SW480 (cell line): Measurements from ENCODE around the gene ACVRL1.

Experiments used
- DNase-seq: peaks from one replicate; pipeline ENCODE4 v3.0.0-alpha.2; 2016; ENCODE audit warnings: low spot score

ACVRL1 gene

DNA sequence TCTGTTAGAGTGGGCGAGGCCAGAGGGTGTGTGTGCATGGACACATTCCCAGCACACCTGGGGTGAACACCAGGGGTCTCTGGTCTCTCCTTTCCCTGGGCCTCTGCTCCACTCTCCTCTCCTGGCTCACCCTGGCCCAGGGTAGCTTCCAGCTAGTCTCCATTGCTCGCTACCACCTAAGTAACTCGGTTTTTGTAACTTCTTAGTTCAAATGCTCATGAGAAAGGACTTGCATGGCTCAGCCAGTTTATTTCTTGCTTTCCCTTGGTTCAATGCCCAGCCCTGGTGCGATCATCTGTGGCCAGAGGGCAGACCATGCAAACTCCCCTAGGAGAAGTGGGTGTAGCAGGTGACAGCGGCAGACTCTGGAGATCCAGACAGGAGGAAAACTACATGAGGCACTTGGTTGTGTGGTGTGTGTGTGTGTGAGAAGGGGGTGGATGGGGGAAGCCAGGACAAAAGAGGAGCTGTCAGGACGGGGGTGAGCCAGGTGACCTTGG, 35.2 kb downstream of the ACVRL1 start:
- DNase-seq: no peak

DNA sequence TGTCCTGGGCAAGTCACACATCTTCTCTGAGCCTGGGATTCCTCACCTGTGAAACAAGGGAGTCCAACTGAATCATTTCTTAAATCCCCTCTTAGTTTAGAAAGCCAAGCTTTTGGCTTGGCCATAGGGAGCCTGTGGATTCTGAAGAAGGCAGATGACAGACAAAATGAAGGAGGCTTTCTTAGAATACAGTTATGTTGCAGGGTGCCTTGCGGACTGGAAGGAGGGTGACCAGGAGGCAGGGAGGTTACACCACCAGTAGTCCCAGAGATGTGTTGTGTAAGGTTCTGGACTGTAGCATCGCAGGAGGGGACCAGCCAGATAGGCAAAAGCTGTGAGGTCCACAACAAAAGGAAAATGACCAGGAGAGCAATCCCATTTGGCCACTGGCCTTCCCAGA, 36.0 kb downstream of the ACVRL1 start:
- no peak for DNase-seq

DNA sequence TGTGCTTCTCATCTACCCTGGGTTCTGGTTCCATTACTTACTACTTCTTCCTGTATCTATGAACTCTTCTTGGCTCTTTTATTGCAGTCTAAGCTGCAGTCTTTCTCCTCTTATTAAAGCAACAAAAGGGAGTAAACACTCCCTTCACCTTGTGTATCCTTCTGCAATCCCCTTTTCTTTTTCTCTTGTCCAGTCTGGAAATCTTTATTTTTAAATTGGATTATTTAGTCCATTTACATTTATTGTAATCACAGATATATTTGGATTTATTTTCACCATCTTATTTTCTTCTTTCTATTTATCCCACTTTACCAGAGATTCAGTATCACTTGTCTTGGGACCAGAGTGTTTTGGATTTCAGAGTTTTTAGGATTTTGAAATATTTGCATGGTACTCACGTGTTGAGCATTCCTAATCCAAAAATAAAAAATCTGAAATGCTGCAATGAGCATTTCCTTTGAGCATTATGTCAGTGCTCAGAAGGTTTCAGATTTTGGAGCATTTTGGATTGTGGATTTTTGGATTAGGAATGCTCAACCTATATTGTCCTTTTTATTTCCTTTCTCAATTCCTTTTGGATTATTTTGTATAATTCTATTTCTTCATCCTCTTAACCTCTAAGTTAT, 37.4 kb downstream of the ACVRL1 start:
- DNase-seq: no peak

DNA sequence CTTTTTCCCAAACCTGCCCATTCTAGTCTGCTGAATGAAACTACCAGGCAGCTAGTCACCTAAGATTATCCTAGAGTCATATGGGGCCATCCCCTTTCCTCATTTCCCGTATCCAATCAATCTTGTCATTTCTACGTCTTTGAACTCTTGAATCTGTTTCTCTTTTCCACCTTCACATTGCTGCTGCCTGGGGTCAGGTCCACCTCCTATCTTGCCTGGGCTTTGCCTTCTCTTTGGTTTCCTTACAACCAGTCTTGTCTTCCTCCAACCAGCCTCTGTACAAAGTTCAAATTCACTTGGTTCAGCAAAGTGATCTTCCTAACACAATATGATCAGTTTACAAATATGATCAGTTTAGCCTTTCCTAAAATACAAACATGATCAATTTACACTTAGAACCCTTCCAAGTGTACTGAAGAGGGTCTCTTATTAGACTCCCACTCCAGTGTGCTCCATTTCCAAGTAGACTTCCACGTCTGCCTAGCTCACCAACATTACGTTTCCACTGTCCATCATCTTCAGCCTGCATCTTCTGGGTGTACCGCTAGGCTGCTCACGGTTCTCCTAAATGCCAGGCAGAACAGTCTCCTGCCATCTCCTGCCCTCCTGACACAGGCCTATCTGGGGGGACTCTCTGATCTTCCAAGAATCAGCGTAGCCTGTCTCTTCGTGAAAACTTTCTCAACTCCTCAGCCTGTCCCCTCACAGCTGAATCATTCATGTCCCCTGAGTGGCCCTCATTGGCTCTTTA, 40.1 kb downstream of the ACVRL1 start:
- DNase-seq: no peak

DNA sequence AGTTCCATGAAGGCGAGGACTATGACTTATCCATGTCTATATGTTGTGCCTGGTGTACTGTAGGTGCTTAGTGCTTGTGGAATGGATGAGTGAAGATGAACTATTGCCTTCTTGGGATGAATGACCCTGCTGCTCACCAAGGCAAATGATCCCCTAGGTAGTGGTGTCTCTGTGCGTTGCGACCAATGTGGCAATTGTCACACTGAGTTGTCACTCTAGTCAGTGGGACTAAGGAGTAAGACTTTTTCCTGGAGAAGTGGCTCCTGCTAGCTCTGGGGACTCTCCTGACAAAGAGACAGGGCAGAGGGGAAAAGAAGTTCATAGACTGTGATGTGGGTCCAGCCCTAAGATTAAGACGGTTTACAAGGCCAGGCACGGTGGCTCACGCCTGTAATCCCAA, 40.8 kb downstream of the ACVRL1 start:
- DNase-seq: no peak

DNA sequence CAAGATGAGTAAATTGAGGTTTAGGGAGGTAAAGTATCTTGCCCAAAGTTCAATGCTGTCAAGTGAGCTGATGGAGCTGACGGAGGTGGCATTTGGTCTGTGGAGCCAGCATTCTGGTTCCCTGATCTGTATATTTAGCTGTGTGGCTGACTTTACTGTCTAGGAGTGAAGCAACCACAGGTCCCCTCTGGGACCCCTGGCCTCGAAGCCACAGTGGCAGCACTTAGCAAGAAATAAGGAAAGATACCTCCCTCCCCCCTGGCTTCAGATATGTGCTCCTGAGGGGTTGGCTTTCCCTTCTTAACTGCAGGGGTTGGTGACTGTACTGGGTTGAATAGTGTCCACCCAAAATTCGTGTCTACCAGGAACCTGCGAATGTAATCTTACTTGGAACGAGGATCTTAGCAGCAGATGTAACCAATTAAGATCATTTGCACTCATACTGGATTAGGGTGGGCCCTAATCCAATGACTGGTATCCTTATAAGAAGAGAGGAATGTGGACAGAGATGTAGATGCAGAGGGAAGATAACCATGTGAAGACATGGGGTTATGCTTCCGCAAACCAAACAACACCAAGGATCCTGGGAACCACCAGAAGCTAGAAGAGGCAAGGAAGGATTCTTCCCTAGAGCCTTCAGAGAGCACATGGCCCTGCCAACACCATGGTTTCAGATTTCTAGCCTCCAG, 42.2 kb downstream of the ACVRL1 start:
- DNase-seq: no peak

DNA sequence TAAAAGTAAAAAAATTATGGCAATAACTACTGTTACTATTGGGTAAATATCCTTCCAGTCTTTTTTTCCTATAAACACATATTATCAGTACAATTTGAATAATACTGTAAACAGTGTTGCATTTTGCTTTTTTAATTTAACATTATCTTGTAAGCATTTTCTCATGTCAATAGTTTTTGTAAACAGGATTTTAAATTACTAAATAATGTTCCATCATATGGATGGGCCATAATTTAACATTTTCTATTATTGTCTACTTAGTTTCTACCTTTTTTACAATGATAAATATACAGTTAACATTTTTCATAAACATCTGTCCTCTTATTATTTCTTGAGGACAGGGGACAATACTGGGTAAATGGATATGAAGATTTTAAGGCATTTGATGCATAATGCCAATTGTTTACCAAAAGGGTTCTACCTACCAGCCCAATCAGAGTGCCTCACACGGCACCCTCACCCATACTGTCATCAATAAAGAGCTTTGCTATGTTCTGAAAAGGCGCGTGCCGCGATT, 43.4 kb downstream of the ACVRL1 start:
- no peak for DNase-seq

DNA sequence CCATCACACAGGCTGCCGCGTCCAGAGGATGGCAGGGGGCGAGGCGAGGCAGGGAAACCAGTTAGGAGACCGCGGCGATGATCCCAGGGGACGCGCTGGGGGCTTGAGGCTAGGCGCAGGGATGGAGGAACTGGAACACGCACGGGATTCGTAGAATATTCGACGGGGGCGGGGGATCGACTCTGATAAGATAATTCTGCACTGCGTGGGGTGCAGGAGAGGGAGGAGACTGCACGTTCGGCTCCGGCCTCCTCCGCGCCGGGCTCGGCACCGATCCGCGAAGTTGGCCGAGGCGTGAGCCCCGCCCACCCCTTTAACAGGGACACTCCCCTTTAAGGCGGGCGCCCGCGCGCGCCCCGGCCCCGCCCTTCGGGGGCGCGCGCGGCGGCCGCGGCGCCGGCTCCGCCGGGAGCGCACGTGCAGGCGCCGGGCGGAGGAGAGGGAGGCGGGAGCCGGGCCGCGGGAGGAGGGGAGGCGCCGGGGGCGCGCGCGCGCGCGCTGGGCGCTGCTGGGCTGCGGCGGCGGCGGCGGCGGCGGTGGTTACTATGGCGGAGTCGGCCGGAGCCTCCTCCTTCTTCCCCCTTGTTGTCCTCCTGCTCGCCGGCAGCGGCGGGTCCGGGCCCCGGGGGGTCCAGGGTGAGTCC, 44.0 kb downstream of the ACVRL1 start, which contains the start of gene ACVR1B:
Gene ACVR1B, plus strand, starts transcription at position 501 of the 644 bp plus-strand sequence. Its CDS starts 45 bp downstream, at position 546.
- peak; percentile 88 for DNase-seq

DNA sequence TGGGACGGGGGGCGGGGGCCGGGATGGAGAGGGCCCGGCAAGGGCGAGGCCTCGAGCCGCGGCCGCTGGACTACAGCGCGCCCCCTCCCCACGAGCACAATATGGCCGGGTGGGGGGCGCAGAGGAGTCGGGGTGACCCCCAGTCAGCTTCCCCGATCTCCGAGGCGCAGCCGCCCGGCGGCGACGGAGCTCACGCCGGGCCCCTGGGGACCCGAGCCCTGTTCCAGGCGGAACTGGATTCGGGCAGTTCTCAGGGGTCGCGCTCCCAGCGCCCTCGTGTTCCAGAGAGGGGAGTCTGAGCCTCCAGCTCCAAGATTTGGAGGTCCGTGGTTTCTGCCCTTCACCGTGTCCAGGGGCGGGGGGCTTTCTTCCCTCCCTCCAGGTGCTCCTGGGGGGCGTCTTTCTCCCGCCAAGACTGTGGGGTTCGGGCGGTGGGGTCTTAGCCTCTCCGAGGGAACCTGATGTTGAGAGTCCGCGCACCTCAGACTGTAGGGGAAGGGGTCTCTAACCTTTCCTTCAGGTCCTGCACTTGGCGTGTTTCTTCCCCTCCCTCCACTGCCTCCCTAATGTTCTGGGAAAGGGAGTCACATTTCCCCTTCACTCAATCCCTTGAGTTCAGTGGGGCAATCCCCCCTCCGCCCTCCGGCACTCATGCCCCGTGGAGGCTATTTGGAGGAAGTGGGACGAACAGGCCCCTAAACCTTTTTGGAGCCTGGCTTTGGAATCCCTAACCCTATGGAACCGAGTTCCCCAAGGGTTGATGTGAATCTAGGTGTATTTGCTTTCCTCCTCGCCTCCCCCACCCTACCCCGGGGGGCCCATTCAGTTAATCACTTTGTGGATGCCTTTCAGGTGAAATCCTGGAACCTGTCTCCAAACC, 44.8 kb downstream of the ACVRL1 start:
- no peak for DNase-seq

DNA sequence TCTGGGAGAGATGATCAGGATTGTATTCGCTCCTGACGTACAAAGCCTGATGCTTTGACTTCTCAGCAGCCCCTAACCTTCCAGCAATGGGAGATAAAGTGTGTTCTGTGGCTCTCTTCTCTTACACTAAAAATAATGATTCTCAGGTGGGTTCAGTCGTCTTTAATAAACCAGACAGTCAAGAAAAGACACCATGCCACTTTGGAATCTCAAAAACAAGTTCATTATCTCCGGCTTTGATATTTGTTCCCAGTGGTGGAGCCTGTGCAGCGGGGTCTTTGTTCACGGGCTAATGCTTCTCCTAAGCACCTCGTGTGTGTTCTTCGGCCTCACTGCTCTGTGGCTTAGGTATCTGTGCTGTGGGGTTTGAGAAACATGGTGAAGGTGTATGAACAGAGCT, 45.8 kb downstream of the ACVRL1 start:
- no peak for DNase-seq

DNA sequence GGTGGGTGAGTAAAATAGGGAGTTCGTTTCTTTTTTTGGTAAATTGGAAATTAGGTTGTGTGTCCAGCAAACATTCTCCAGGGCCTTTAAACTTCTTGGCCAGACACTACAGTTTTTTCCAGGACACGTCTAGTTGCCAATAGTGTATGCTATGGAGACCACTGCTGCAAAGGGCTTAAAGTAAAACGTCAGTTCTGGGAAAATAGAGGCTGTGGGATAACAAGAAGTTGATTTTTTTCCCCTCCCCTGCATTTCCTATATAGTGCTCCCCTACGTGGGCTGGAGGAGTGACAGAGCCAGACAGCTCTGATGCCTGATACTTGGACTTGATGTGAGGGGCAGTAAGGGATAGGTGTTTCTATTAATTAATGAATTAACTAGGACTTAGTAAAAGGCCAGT, 46.6 kb downstream of the ACVRL1 start:
- DNase-seq: no peak

DNA sequence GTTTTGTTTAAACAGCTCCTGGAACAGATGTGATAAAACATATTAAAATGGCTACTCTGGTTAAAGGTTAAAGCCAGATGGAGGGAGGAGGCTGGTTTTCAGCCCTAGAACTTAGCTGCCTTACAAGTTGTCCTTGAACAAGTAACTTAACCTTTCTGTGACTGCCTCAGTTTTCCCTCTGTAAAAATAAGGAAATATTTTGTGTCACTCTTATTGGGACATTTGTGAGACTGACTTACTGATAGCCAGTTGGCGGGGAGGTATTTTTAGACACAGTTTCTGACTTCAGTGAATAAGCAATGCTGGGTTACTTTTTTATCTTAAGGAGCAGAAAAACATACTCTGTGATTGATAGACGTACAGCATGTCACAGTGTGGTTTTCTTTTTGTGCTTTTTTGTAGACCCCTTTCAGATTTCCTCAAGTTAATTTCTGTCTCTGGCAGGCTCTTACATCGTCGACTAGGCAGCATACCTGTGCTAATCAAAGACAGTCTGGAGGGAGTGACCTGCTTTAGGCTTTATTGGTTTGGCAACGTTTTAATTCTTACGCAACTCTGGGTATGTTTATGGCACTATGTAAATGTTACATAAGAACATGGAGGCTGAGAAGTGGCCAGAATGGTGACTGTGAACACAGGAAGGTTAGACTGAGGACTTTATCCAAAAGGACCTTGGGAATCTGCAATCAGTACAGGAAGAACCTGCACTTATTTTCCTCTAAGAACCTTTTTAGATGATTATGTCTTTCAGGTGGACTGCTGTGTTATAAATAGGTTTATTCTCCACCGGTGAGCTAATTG, 47.5 kb downstream of the ACVRL1 start:
- DNase-seq: peak; percentile 56

DNA sequence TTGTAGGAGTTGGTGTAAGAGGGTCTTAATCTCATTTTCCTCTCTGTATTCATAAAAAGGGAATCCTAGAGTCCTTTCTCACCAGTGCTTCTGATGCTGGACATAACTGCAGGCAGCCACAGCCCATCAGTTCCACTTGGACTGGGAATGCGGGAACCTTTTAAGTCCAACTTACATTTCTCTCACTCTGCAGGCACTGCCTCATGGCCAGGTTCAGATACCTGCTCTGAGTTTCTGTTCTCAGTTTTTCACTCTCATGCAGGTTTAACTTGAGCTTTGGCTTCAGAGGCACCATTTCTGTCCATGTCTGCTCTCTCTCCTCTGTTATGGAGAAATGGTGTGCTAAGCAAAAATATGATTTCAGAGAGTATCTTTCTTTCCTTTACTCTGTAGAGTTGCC, 48.4 kb downstream of the ACVRL1 start:
- no peak for DNase-seq

DNA sequence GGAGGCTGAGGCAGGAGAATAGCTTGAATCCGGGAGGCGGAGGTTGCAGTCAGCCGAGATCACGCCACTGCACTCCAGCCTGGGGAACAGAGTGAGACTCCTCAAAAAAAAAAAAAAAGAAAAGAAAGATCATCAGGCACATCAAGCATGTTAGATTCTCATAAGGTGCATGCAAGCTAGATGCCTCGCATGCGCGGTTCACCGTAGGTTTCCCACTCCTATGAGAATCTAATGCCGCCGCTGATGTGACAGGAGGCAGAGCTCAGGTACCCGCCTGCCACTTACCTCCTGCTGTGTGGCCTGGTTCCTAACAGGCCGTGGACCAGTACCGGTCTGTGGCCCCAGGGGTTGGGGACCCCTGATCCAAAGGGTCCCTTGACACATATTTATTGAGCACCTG, 51.2 kb downstream of the ACVRL1 start:
- no peak for DNase-seq

DNA sequence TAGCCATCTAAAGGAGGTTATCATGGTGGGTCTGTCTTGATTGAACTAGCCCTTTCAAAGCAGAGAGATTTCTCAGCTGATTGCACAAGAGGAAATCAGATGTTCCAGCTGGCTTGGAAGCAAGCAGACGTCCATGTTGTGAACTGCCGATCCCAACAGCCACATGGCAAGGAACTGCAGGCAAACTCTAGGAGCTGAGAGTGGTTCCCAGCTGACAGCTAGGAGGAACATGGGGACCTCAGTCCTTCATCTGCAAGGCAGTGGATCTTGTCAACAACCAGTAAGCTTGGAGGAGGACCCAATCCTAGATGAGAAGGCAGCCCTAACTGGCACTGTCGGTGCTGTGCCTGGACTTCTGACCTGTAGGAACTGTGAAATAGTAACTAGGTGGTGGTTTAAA, 51.9 kb downstream of the ACVRL1 start:
- no peak for DNase-seq

DNA sequence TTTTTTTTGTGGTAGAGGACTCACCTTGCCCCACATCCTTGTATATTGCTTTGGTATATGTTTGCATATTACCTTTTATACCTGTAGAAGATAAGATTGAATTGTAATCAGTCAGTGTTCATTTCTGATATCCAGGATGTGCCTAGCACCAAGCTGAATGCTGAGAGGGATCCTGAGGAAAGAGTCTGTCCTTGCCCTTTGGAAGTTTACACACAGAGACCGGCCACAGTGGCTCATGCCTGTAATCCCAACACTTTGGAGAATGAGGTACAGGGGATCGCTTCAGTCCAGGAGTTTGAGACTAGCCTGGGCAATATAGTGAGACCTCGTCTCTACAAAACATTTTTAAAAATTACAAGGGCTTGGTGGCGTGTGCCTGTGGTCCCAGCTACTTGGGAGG, 52.6 kb downstream of the ACVRL1 start:
- DNase-seq: no peak

DNA sequence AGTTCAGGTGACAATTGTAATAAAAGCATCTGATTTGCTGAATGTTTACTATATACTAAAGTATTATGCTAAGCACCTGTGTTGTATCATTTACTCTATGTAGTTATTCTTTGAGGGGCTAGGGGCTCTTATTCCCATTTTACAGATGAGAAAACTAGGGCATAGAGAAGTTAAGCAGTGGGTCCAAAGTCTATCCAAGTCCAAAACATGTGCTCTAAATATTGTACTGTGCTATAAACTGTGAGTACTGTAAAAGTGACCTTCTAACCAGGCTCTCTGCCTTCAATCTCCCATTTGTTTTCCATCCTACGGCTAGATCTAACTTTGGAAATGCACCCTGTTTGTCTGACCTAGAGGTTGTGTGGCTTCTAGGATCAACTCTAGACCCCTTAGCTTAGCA, 53.2 kb downstream of the ACVRL1 start:
- DNase-seq: no peak

DNA sequence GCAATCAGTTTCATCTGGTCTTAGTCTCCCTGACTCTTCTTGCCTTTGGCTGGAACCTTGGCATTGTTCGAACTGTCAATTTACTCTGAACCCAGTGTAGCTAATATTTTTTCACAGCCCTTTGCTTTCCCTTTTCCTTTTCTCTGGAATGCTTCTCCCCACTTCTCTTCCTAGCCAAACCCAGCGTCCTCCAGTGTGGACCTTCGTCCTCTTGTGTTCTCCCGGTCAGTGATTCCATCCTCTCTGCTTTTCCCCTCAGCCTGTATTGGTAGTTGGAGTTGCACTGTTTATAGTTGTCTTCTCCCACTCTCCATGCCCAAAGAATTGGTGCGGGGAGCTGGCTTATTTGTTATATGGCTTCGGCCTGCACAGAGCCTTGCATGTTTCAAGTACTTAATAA, 53.6 kb downstream of the ACVRL1 start:
- DNase-seq: no peak

DNA sequence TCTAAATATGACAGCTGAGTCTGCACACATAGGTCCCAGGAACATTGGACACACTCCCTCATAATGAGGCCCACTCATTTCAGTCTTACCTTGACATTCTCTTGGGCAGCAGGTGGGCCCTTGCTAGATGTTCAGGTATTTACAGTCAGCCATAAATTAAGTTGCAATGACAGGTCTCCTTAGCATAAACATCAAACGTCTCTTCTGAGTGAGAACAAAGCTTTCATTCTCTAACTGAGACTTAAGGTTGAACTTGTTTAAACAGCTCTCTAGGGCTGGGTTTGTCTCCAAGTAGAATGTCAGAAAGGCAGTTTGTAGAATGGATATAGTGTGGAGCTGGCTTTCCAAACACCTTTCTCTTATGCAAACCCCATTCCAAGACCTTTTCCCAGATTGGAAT, 54.5 kb downstream of the ACVRL1 start:
- peak; percentile 94 for DNase-seq

DNA sequence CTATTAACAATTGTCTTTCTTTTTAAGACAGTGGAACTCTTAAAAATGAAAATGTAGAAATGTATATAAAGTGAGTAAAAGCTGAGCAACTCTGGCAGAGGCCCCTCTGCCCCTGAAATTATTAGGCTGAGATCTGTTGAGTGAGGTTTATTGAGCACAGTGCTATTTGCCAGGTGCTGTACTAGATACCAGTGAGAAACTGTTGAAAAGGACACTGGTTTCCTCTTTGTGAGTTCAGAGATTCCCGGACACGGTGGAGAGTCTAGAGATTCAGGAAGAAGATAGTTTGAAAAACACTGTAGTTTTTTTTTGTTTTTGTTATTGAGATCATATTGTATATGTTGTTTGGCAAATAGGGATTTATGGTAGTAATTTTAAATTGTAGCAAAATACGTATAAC, 55.4 kb downstream of the ACVRL1 start:
- DNase-seq: no peak

DNA sequence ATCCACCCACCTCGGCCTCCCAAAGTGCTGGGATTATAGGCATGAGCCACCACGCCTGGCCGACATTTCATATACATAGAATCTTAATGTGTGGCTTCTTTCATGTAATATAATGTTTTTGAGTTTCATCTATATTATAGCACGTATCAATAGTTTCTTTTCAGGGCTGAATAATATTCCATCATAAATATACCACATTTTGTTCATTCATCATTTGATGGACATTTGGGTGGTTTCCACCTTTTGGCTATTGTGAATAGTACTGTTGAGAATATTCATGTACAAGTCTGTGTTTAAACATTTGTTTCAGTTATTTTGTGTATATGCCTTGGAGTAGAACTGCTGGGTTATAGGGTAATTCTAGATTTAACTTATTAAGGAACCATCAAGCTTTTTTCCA, 56.2 kb downstream of the ACVRL1 start:
- DNase-seq: no peak
